ENCODE measurements around the gene TOR4A.
A peak's percentile ranks its signal among the peaks of the same experiment; 100 is the strongest.

- TF ChIP-seq, protein P1, sequence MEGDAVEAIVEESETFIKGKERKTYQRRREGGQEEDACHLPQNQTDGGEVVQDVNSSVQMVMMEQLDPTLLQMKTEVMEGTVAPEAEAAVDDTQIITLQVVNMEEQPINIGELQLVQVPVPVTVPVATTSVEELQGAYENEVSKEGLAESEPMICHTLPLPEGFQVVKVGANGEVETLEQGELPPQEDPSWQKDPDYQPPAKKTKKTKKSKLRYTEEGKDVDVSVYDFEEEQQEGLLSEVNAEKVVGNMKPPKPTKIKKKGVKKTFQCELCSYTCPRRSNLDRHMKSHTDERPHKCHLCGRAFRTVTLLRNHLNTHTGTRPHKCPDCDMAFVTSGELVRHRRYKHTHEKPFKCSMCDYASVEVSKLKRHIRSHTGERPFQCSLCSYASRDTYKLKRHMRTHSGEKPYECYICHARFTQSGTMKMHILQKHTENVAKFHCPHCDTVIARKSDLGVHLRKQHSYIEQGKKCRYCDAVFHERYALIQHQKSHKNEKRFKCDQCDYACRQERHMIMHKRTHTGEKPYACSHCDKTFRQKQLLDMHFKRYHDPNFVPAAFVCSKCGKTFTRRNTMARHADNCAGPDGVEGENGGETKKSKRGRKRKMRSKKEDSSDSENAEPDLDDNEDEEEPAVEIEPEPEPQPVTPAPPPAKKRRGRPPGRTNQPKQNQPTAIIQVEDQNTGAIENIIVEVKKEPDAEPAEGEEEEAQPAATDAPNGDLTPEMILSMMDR (conservative IDR thresholded peaks at IDR 0.05; ENCODE audit: low read length), result peak; percentile 51; the same call in 1 of the 2 replicates
- TF ChIP-seq EZH2phosphoT487 (IDR thresholded peaks at IDR 0.05; ENCODE audit: borderline replicate concordance, low read depth, low read length), result no peak
Measured at GRCh38 chr9:137294091-137294680, 16.7 kb downstream of the TOR4A start.
